ENCODE results near the gene SLC37A1.

- TF ChIP-seq CTCF (IDR thresholded peaks at IDR 0.05), result no peak
- no peak for TF ChIP-seq ZFX (IDR thresholded peaks at IDR 0.05; ENCODE audit: borderline replicate concordance)
Observed at GRCh38 chr21:42507418-42507817, 6.2 kb upstream of the SLC37A1 start.

All from 22Rv1 (cell line).